GM19397 (cell line): ENCODE data around the gene CDH22.

Experiments
- ATAC-seq: cut with Tn5 transposase; IDR thresholded peaks from one replicate; pipeline ENCODE4 v1.9.1; 2021; ENCODE audit warnings: mild to moderate bottlenecking, moderate library complexity; ENCODE audit not compliant: unreplicated experiment

CDH22 gene

GRCh38 chr20:46324960-46325703 is 16.8 kb upstream of the CDH22 start:
- no peak for ATAC-seq

GRCh38 chr20:46324379-46324778 is 16.1 kb upstream of the CDH22 start:
- no peak for ATAC-seq

GRCh38 chr20:46323557-46323956 is 15.3 kb upstream of the CDH22 start:
- no peak for ATAC-seq

- ATAC-seq = no peak
Observed at GRCh38 chr20:46322641-46323040, 14.3 kb upstream of the CDH22 start.

GRCh38 chr20:46317685-46318177 is 9.4 kb upstream of the CDH22 start:
- ATAC-seq = no peak

- ATAC-seq = no peak
Observed at GRCh38 chr20:46316984-46317684, 8.8 kb upstream of the CDH22 start.

GRCh38 chr20:46315311-46315710 is 7.0 kb upstream of the CDH22 start:
- no peak for ATAC-seq

GRCh38 chr20:46312945-46313861 is 4.9 kb upstream of the CDH22 start:
- no peak for ATAC-seq

- no peak for ATAC-seq
Observed at GRCh38 chr20:46312075-46312944, 4.0 kb upstream of the CDH22 start.

GRCh38 chr20:46311719-46312074 is 3.4 kb upstream of the CDH22 start:
- ATAC-seq = no peak

GRCh38 chr20:46311039-46311650 is 2.8 kb upstream of the CDH22 start:
- ATAC-seq = no peak

GRCh38 chr20:46309945-46310344 is 1.6 kb upstream of the CDH22 start:
- no peak for ATAC-seq

GRCh38 chr20:46307999-46308257 is 370 bp downstream of the CDH22 start:
- no peak for ATAC-seq

- ATAC-seq = no peak
Observed at GRCh38 chr20:46307139-46307998, 929 bp downstream of the CDH22 start.

- ATAC-seq = no peak
Observed at GRCh38 chr20:46306743-46307138, 1.6 kb downstream of the CDH22 start.

GRCh38 chr20:46305973-46306360 is 2.3 kb downstream of the CDH22 start:
- no peak for ATAC-seq

- no peak for ATAC-seq
Observed at GRCh38 chr20:46305331-46305972, 2.8 kb downstream of the CDH22 start.

GRCh38 chr20:46304852-46305251 is 3.4 kb downstream of the CDH22 start:
- ATAC-seq = no peak

- ATAC-seq = no peak
Observed at GRCh38 chr20:46304361-46304760, 3.9 kb downstream of the CDH22 start.
